GM21367 (cell line): Measurements from ENCODE around the gene PNPLA6.
A peak's percentile ranks its signal among the peaks of the same experiment; 100 is the strongest.

ENCODE experiments used
- ATAC-seq: cut with Tn5 transposase; IDR thresholded peaks from one replicate; pipeline ENCODE4 v1.9.1; 2021; ENCODE audit not compliant: unreplicated experiment

Gene PNPLA6

GRCh38 chr19:7515110-7515644, 20.3 kb upstream of the PNPLA6 start:
- no peak for ATAC-seq

GRCh38 chr19:7515645-7516151, 19.8 kb upstream of the PNPLA6 start, which contains the start of gene ZNF358:
TSS of gene ZNF358 (plus strand) at chr19:7516103. CDS start at chr19:7519243, 3,140 bp downstream.
- no peak for ATAC-seq

DNA sequence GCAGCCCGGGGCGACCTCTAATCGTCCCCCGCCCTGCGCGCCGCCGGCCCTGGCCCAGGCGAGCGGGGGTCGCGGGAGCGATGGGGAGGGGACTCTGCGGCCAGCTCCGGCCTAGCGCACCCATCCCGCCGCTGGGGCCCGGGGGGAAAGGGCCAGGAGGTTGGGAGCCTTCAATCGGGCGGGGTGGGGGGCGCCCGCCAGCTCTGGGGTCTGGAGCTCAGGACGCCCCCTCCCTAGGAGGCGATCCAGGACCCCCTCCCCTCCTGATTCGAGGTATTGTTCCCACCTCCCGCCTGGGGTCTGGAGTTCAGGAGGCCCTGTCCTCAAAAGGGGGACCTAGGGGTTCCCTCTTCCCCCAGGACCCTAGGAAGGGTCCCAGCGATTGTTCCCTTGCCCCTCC, 19.2 kb upstream of the PNPLA6 start:
- no peak for ATAC-seq

DNA sequence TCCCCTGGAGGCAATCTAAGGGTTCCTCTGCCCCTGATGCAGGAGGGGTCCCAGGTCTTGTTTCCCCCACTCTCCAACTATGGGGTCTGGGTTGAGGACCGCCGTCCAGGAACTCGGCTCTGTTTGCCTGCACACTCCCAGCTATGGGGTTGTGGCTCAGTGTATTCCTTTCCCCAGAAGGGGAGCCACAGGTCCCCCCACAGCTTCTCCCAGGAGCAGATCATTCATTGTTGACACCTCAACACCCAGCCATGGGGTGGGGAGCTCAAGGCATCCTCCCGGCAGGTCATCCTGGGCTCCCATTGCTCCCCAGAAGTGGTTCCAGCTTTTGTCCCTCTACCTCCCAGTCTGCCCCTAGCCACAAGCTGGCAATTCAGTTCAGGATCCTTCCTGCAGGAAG, 18.6 kb upstream of the PNPLA6 start:
- ATAC-seq = no peak

GRCh38 chr19:7519361-7520130, 16.0 kb upstream of the PNPLA6 start:
- ATAC-seq = no peak

DNA sequence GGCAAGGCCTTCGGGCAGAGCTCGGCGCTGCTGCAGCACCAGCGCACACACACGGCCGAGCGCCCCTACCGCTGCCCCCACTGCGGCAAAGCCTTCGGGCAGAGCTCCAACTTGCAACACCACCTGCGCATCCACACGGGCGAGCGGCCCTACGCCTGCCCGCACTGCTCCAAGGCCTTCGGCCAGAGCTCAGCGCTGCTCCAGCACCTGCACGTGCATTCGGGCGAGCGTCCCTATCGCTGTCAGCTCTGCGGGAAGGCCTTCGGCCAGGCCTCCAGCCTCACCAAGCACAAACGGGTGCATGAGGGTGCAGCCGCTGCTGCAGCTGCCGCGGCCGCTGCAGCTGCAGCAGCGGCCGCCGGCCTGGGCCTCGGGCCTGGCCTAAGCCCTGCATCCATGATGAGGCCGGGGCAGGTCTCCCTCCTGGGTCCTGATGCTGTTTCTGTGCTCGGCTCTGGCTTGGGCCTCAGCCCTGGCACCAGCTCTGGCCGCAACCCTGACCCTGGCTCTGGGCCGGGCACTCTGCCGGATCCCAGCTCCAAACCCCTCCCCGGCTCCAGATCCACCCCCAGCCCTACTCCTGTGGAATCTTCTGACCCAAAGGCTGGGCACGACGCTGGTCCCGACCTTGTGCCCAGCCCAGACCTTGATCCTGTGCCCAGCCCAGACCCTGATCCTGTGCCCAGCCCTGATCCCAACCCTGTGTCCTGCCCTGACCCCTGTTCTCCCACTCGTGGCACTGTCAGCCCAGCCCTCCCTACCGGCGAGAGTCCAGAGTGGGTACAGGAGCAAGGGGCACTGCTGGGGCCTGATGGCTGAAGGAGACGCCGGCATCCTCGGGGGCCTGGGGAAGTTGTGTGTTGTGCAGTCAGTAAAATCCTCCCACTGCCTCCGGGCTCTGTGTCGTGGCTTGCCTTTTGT, 15.1 kb upstream of the PNPLA6 start:
- ATAC-seq = no peak

DNA sequence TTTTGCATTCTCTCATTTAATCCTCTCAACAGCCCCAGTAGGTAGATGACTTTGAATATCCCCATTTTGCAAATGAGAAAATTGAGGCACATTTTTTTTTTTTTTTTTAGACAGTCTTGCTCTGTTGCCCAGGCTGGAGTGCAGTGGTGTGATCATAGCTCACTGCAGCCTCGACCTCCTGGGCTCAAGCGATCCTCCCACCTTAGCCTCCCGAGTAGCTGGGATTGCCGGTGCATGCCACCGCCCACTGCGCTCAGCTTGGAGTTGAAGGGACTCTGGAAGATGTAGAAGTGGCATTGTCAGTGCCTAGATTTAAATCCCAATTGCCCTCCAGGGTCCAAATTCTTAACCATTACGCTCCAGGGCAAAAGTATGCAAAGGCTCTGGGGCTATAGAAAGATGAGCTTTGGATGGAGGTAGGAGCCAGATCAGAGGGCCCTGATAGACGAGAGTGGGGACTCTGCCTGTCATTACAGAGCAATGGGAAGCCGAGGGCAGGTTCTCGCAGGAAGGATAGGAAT, 13.9 kb upstream of the PNPLA6 start:
- ATAC-seq = no peak

- ATAC-seq = peak; percentile 80
Observed at GRCh38 chr19:7522072-7522922, 13.2 kb upstream of the PNPLA6 start, which contains the start of gene MCOLN1. TSS of gene MCOLN1 (plus strand) at chr19:7522624. CDS start at chr19:7522751, 127 bp downstream.

DNA sequence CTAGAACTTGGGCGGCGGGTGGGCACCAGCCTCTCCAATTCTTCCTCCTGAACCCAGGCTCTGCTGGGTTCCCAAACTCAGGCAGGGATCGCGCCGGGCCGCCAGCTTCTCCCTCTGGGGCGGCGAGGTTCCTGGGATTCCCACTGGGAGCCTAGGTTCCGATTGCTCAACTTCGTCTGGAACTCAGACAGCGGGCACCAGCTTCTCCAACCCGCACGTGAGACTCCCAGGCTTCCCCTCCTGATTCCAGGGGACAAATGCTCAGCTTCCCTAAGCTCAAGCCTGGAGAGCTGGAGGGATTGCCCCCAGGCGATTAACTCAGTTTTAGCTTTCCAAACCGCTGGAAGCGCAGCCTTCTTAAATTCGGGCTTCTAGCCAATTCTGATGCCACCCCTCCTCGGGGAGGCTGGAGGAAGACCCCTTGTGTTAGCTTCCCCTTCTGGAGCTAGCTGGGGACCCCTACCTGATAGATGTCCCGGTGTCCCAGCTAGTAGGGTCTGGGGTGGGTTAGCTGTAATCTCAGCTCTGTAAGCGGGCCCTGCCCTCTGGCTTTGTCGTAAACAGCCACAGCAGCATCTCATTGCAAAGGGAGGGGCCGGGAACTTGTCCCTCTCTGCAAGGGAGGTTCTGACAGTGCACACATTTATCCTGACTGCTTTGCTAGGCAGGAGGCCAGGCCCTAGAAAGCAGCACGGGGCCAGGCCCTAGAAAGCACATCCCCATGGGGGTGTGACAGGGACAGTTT, 12.4 kb upstream of the PNPLA6 start:
- ATAC-seq = no peak

GRCh38 chr19:7524523-7524922, 11.0 kb upstream of the PNPLA6 start:
- no peak for ATAC-seq

- no peak for ATAC-seq
Observed at GRCh38 chr19:7524992-7525739, 10.4 kb upstream of the PNPLA6 start.

DNA sequence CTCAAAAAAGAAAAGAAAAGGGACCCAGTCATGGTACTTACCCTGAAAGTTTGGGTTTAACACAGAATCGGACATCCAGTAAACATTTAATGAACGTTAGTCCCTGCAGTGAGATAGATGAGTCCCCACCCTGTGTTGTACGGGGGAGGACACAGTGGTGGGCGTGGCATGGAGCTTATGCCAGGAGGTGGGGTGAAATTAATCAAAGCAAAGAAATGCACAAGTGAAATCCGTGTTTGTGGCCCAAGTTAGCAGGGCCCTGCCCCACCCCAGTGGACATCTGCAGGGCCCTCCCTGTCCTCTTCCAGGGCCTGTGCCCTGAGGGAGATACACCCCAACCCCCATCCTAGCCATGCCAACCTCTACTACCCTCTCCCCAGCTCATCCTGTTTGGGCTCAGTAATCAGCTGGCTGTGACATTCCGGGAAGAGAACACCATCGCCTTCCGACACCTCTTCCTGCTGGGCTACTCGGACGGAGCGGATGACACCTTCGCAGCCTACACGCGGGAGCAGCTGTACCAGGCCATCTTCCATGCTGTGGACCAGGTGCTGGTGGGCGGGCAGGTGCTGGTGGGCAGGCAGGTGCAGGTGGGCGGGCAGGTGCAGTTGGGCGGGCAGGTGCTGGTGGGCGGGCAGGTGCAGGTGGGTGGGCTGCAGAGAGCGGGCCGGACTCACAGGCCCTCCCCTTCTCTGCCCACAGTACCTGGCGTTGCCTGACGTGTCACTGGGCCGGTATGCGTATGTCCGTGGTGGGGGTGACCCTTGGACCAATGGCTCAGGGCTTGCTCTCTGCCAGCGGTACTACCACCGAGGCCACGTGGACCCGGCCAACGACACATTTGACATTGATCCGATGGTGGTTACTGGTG, 9.2 kb upstream of the PNPLA6 start:
- no peak for ATAC-seq

GRCh38 chr19:7527516-7528191, 7.9 kb upstream of the PNPLA6 start:
- ATAC-seq = no peak

DNA sequence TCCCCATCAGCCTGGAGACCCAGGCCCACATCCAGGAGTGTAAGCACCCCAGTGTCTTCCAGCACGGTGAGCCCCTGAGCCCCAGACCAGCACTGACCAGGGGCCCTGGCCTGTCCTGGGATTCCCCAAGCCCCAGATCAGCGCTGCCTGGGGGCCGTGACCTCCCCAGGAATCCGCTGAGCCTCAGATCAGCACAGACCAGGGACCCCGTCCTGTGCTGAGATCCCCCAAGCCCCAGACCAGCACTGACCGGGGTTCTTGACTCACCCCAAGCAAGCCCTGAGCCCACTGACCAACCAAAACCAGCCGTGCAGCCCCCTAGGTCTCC, 7.4 kb upstream of the PNPLA6 start:
- no peak for ATAC-seq

DNA sequence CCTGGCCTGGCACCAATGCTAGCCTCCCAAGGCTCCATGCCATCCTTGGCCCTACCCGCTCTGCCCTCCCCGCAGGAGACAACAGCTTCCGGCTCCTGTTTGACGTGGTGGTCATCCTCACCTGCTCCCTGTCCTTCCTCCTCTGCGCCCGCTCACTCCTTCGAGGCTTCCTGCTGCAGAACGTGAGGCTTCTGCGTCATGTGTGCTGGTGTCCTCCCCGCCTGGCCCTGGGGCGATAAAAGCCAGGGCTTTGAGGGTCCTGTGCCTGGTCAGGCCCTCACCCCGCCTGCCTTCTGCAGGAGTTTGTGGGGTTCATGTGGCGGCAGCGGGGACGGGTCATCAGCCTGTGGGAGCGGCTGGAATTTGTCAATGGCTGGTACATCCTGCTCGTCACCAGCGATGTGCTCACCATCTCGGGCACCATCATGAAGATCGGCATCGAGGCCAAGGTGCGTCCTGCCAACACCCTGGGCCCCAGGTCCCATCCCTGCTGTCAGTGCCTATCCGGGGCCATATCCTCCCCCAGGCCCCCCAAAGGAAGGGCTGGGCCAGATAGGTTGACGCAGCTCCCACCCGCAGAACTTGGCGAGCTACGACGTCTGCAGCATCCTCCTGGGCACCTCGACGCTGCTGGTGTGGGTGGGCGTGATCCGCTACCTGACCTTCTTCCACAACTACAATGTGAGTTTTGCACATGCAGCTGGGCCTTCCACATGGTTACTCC, 6.8 kb upstream of the PNPLA6 start:
- ATAC-seq = no peak

DNA sequence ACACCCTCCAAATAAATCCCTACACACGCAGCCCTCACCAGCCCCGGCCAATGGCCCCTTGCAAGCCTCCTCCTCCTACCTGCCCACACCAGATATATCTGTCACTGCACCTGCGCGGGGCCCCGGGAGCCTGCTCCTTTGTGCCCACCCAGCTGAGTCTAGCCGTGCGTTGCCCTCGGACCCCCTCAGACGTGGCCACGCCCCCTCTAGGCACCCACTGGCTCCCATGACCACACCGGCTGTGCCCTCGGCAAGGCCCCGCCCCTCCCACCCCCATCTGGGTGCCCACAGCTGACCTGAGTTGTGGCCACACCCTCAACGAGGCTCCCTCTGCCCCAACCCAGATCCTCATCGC, 6.3 kb upstream of the PNPLA6 start:
- no peak for ATAC-seq
